WERI-Rb-1 (cell line): Measurements from ENCODE around the gene ASB7.

Experiments used
- DNase-seq: peaks from one replicate; pipeline ENCODE4 v3.0.0-alpha.2; 2020
- H3K27ac ChIP-seq: fragments of 250-450 bp; sonication (Bioruptor Pico); 2 replicates; pipeline ENCODE4 v1.5.1; 2020; ENCODE audit warnings: mild to moderate bottlenecking, moderate library complexity
- H3K27me3 ChIP-seq: fragments of 250-450 bp; sonication (Bioruptor Pico); 2 replicates; pipeline ENCODE4 v1.5.1; 2021; ENCODE audit warnings: mild to moderate bottlenecking, low read depth, moderate library complexity; ENCODE audit not compliant: insufficient read depth, severe bottlenecking
- H3K36me3 ChIP-seq: fragments of 250-450 bp; sonication (Bioruptor Pico); 2 replicates; pipeline ENCODE4 v1.5.1; 2020; ENCODE audit warnings: mild to moderate bottlenecking, moderate library complexity
- H3K4me3 ChIP-seq: 2 replicates; pipeline ENCODE4 v1.5.1; 2011; ENCODE audit warnings: low read depth, mild to moderate bottlenecking, control low read depth, low read length
- H3K9me3 ChIP-seq: fragments of 250-450 bp; sonication (Bioruptor Pico); 2 replicates; pipeline ENCODE4 v1.5.1; 2021; ENCODE audit warnings: mild to moderate bottlenecking, moderate library complexity; ENCODE audit not compliant: severe bottlenecking
- TF ChIP-seq, protein P1 (sequence below): IDR thresholded peaks from 2 replicates; pipeline ENCODE4 v1.5.1; 2011; ENCODE audit warnings: low read depth, mild to moderate bottlenecking, control low read depth, inconsistent platforms, low read length

Gene ASB7

GRCh38 chr15:100591835-100592234 lies 10.6 kb upstream of the ASB7 start:
- TF ChIP-seq, protein P1, sequence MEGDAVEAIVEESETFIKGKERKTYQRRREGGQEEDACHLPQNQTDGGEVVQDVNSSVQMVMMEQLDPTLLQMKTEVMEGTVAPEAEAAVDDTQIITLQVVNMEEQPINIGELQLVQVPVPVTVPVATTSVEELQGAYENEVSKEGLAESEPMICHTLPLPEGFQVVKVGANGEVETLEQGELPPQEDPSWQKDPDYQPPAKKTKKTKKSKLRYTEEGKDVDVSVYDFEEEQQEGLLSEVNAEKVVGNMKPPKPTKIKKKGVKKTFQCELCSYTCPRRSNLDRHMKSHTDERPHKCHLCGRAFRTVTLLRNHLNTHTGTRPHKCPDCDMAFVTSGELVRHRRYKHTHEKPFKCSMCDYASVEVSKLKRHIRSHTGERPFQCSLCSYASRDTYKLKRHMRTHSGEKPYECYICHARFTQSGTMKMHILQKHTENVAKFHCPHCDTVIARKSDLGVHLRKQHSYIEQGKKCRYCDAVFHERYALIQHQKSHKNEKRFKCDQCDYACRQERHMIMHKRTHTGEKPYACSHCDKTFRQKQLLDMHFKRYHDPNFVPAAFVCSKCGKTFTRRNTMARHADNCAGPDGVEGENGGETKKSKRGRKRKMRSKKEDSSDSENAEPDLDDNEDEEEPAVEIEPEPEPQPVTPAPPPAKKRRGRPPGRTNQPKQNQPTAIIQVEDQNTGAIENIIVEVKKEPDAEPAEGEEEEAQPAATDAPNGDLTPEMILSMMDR, result no peak
- DNase-seq, result no peak

DNA sequence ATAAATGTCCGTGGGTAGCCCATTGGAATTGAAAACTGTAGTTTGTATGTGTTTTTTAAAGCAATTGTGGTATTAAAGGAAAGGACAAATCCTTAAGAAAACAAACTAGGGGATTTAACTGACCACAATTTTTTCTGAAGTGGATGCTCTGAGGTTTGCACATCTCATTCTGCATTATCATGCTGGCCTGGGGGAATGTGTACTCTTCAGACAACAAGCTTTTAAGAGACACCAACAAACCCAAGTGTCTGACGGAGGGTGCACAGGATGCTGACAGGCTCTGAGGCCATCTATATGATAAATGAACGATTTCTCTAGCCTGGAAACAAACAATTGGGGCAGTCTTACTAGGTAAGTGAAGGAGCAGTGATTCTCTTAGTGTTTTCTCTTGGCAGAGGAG lies 9.5 kb upstream of the ASB7 start:
- no peak for DNase-seq
- peaks cover 8% of the 10 kb centered on the region for H3K9me3 ChIP-seq
- TF ChIP-seq, protein P1, result no peak
- no peak overlapping the region for H3K4me3 ChIP-seq
- H3K27me3 ChIP-seq, result no peaks in the 10 kb centered on the region
- H3K36me3 ChIP-seq, result no peaks in the 10 kb centered on the region; the same call in 1 of the 2 replicates
- no peak overlapping the region for H3K27ac ChIP-seq

More at GRCh38 chr15:100591835-100592234, 10.6 kb upstream of the ASB7 start:
- H3K27ac ChIP-seq, result no peak overlapping the region
- no peak overlapping the region for H3K4me3 ChIP-seq
- H3K27me3 ChIP-seq, result no peaks in the 10 kb centered on the region
- no peaks in the 10 kb centered on the region for H3K36me3 ChIP-seq
- H3K9me3 ChIP-seq, result peaks cover 12% of the 10 kb centered on the region

DNA sequence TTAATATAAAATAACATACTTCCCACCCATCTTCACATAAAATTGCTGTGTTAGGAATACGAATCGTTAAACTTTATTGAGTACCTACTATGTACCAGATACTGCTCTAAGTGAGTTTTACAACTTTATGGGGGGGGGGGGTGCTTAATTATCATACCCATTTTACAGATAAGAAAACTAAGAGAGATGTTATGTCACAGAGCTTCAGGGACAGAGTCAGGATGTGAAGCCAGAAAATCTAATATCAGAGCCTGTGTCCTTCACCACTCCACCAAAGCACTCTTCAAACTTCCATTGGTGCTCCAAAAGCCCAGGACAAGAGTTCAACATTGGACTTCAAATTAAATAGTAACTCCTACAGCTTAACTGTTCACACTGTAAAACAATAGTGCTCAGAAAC lies 9.0 kb upstream of the ASB7 start:
- DNase-seq, result no peak
- H3K36me3 ChIP-seq, result no peaks in the 10 kb centered on the region; the same call in 1 of the 2 replicates
- peaks cover 4% of the 10 kb centered on the region for H3K9me3 ChIP-seq
- H3K4me3 ChIP-seq, result no peak overlapping the region
- no peak overlapping the region for H3K27ac ChIP-seq
- TF ChIP-seq, protein P1, result no peak
- no peaks in the 10 kb centered on the region for H3K27me3 ChIP-seq

DNA sequence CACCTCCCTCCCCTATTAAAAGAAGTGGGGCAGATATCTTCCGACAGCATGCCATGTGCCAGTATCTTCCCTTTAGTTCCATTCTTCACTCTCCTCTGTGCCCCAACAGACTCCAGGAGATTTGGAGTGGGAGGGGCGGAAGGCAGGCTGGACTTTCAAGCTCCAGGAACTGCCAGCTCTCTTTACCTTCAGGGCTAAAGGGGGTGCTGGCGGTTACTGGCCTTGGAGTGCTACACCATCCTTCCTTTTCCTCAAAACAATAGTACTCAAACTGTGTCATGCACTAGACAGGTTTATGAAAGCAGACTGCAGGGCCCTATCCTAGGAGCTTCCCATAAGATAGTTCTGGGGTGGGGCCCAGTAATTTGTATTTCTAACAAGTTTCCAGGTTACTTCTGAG lies 6.4 kb upstream of the ASB7 start:
- TF ChIP-seq, protein P1, result no peak
- Histone ChIP-seq H3K27ac (no peak overlapping the region), H3K36me3 (peaks cover 2% of the 10 kb centered on the region; the same call in 1 of the 2 replicates), H3K9me3 (no peaks in the 10 kb centered on the region), H3K27me3 (no peaks in the 10 kb centered on the region), H3K4me3 (no peak overlapping the region)
- no peak for DNase-seq

- H3K27me3 ChIP-seq, result no peaks in the 10 kb centered on the region
- no peak overlapping the region for H3K27ac ChIP-seq
- H3K9me3 ChIP-seq, result no peaks in the 10 kb centered on the region
- TF ChIP-seq, protein P1, result no peak
- H3K4me3 ChIP-seq, result no peak overlapping the region
- peaks cover 2% of the 10 kb centered on the region for H3K36me3 ChIP-seq
- no peak for DNase-seq
Observed at GRCh38 chr15:100596792-100597191, 5.6 kb upstream of the ASB7 start.

- no peaks in the 10 kb centered on the region for H3K27me3 ChIP-seq
- DNase-seq, result no peak
Observed at GRCh38 chr15:100597862-100598261, 4.5 kb upstream of the ASB7 start.

More at GRCh38 chr15:100597862-100598261, 4.5 kb upstream of the ASB7 start:
- Histone ChIP-seq H3K27ac (no peak overlapping the region), H3K9me3 (no peaks in the 10 kb centered on the region), H3K36me3 (peaks cover 2% of the 10 kb centered on the region), H3K4me3 (no peak overlapping the region)
- TF ChIP-seq, protein P1, result no peak
